ENCODE measurements around the gene LRRFIP2. TPM values are rescaled to one million over a fixed set of nuclear protein-coding genes. Genes with fewer than 3 reads are reported as not detected.

The LRRFIP2 gene
- total RNA-seq, 4 donors from 2014 or later = 41.8 to 78.8 (median 55.0) TPM

GRCh38 chr3:37030588-37030987 is 143.8 kb downstream of the LRRFIP2 start:
- ATAC-seq (ENCODE audit: low FRiP score) (no peak), DNase-seq (ENCODE audit: low spot score) (no peak)
- TF ChIP-seq, protein P1, sequence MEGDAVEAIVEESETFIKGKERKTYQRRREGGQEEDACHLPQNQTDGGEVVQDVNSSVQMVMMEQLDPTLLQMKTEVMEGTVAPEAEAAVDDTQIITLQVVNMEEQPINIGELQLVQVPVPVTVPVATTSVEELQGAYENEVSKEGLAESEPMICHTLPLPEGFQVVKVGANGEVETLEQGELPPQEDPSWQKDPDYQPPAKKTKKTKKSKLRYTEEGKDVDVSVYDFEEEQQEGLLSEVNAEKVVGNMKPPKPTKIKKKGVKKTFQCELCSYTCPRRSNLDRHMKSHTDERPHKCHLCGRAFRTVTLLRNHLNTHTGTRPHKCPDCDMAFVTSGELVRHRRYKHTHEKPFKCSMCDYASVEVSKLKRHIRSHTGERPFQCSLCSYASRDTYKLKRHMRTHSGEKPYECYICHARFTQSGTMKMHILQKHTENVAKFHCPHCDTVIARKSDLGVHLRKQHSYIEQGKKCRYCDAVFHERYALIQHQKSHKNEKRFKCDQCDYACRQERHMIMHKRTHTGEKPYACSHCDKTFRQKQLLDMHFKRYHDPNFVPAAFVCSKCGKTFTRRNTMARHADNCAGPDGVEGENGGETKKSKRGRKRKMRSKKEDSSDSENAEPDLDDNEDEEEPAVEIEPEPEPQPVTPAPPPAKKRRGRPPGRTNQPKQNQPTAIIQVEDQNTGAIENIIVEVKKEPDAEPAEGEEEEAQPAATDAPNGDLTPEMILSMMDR (IDR thresholded peaks at IDR 0.05) = no peak

- DNase-seq (ENCODE audit: low spot score) = no peak
- no peak for ATAC-seq (ENCODE audit: low FRiP score)
- TF ChIP-seq, protein P1 (IDR thresholded peaks at IDR 0.05) = no peak
Measured at GRCh38 chr3:37029516-37030163, 144.7 kb downstream of the LRRFIP2 start.

GRCh38 chr3:37029111-37029510 is 145.3 kb downstream of the LRRFIP2 start:
- ATAC-seq (ENCODE audit: low FRiP score) (no peak), DNase-seq (ENCODE audit: low spot score) (no peak)
- TF ChIP-seq, protein P1 (IDR thresholded peaks at IDR 0.05) = no peak

- TF ChIP-seq, protein P1 (IDR thresholded peaks at IDR 0.05) = no peak
- DNase-seq (ENCODE audit: low spot score) (no peak), ATAC-seq (ENCODE audit: low FRiP score) (no peak)
Measured at GRCh38 chr3:37028329-37028728, 146.1 kb downstream of the LRRFIP2 start.

GRCh38 chr3:37026851-37027250 is 147.5 kb downstream of the LRRFIP2 start:
- ATAC-seq (ENCODE audit: low FRiP score) (no peak), DNase-seq (ENCODE audit: low spot score) (no peak)
- TF ChIP-seq, protein P1 (IDR thresholded peaks at IDR 0.05) = no peak

GRCh38 chr3:37025561-37026335 is 148.6 kb downstream of the LRRFIP2 start:
- no peak for DNase-seq (ENCODE audit: low spot score)
- TF ChIP-seq, protein P1 (IDR thresholded peaks at IDR 0.05) = no peak
- ATAC-seq (ENCODE audit: low FRiP score) = no peak
